Endodermal cell (in vitro differentiated cells): ENCODE results near the gene GDAP1L1. TPM values are rescaled to one million over a fixed set of nuclear protein-coding genes. Genes with fewer than 3 reads are reported as not detected.
A peak's percentile ranks its signal among the peaks of the same experiment; 100 is the strongest.

Source experiments
- DNase-seq: peaks from one replicate; pipeline ENCODE4 v3.0.0-alpha.2; 2017
- H3K27ac ChIP-seq: 2 replicates; pipeline ENCODE4 v1.5.1; 2013; ENCODE audit warnings: mild to moderate bottlenecking, low read depth, low read length, moderate library complexity
- H3K27me3 ChIP-seq: 2 replicates; pipeline ENCODE4 v1.6.1; 2013; ENCODE audit warnings: mild to moderate bottlenecking, low read length, moderate library complexity; ENCODE audit not compliant: insufficient read depth, control insufficient read depth, poor library complexity, severe bottlenecking
- H3K36me3 ChIP-seq: 2 replicates; pipeline ENCODE4 v1.7.0; 2013; ENCODE audit warnings: mild to moderate bottlenecking, low read length, moderate library complexity; ENCODE audit not compliant: control insufficient read depth, insufficient read depth
- H3K4me1 ChIP-seq: one replicate; pipeline ENCODE4 v1.7.0; 2013; ENCODE audit warnings: low read length; ENCODE audit not compliant: control insufficient read depth, insufficient read depth
- H3K4me3 ChIP-seq: 2 replicates; pipeline ENCODE4 v1.5.1; 2013; ENCODE audit warnings: mild to moderate bottlenecking, low read length, moderate library complexity
- H3K9ac ChIP-seq: 2 replicates; pipeline ENCODE4 v1.6.1; 2013; ENCODE audit warnings: mild to moderate bottlenecking, low read length, moderate library complexity; ENCODE audit not compliant: poor library complexity, severe bottlenecking; ENCODE audit errors: extremely low read depth
- H3K9me3 ChIP-seq: 2 replicates; pipeline ENCODE4 v1.6.1; 2013; ENCODE audit warnings: mild to moderate bottlenecking, low read length, moderate library complexity; ENCODE audit not compliant: control insufficient read depth
- H3K27ac Mint-ChIP-seq: 2 replicates; pipeline ENCODE4 v1.8.0; 2020; ENCODE audit warnings: mixed read lengths
- H3K27me3 Mint-ChIP-seq: 2 replicates; pipeline ENCODE4 v1.8.0; 2021; ENCODE audit warnings: mild to moderate bottlenecking, mixed read lengths; ENCODE audit not compliant: insufficient read depth
- H3K36me3 Mint-ChIP-seq: 2 replicates; pipeline ENCODE4 v1.8.0; 2020; ENCODE audit warnings: low read depth, mixed read lengths
- H3K4me1 Mint-ChIP-seq: 2 replicates; pipeline ENCODE4 v1.8.0; 2020; ENCODE audit warnings: mixed read lengths
- H3K4me3 Mint-ChIP-seq: 2 replicates; pipeline ENCODE4 v1.8.0; 2020; ENCODE audit warnings: mild to moderate bottlenecking, moderate library complexity, mixed read lengths
- H3K9me3 Mint-ChIP-seq: 2 replicates; pipeline ENCODE4 v1.8.0; 2020; ENCODE audit warnings: mild to moderate bottlenecking, mixed read lengths
- WGBS, 2 experiments: methylation state at CpG; one replicate each; pipeline versions ENCODE4 v1.1.5 to v1.1.7; 2013; ENCODE audit warnings: missing lambda C conversion rate in 2 of 2, mixed read lengths in 1 of 2; ENCODE audit not compliant: insufficient coverage in 1 of 2, insufficient read length in 1 of 2; 5-methylcytosine and 5-hydroxymethylcytosine counted together
- total RNA-seq, 2 donors: library from RNA; stranded (reverse); fragmentation: NEBNext Ultra II Directional in 1 of 2; extraction: Animal tissue kit (Norgen Biotek cat#: 25700) in 1 of 2; gene quantifications; 2 replicates in 1 of 2; 3 replicates in 1 of 2; pipeline ENCODE4 v1.2.1, GENCODE V29; 2021
- TF ChIP-seq, protein P1 (sequence below): fragments of 200-600 bp; sonication (generic); conservative IDR thresholded peaks from 2 replicates; pipeline ENCODE4 v1.5.0; 2021; ENCODE audit warnings: antibody characterized with exemption, mild to moderate bottlenecking

GDAP1L1 gene
- total RNA-seq, 2 donors from 2014 or later = 1.9 TPM; not detected in 1

GRCh38 chr20:44304383-44304782 lies 57.3 kb downstream of the GDAP1L1 start:
- H3K27ac ChIP-seq = no peak overlapping the region

GRCh38 chr20:44306927-44307326 lies 59.8 kb downstream of the GDAP1L1 start:
- H3K9ac ChIP-seq = no peak overlapping the region
- no peak overlapping the region for H3K27ac ChIP-seq

More at GRCh38 chr20:44304383-44304782, 57.3 kb downstream of the GDAP1L1 start:
- peaks cover 4% of the 10 kb centered on the region for H3K9me3 Mint-ChIP-seq
- Histone ChIP-seq H3K9me3 (peaks cover 7% of the 10 kb centered on the region), H3K36me3 (peaks cover 6% of the 10 kb centered on the region), H3K4me3 (no peak overlapping the region), H3K4me1 (peaks cover 9% of the 10 kb centered on the region), H3K9ac (no peak overlapping the region), H3K27me3 (no peaks in the 10 kb centered on the region)
- DNase-seq = no peak
- TF ChIP-seq, protein P1, sequence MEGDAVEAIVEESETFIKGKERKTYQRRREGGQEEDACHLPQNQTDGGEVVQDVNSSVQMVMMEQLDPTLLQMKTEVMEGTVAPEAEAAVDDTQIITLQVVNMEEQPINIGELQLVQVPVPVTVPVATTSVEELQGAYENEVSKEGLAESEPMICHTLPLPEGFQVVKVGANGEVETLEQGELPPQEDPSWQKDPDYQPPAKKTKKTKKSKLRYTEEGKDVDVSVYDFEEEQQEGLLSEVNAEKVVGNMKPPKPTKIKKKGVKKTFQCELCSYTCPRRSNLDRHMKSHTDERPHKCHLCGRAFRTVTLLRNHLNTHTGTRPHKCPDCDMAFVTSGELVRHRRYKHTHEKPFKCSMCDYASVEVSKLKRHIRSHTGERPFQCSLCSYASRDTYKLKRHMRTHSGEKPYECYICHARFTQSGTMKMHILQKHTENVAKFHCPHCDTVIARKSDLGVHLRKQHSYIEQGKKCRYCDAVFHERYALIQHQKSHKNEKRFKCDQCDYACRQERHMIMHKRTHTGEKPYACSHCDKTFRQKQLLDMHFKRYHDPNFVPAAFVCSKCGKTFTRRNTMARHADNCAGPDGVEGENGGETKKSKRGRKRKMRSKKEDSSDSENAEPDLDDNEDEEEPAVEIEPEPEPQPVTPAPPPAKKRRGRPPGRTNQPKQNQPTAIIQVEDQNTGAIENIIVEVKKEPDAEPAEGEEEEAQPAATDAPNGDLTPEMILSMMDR = no peak
- H3K36me3 Mint-ChIP-seq = peaks cover 10% of the 10 kb centered on the region
- H3K27ac Mint-ChIP-seq = no peak overlapping the region
- H3K27me3 Mint-ChIP-seq = no peaks in the 10 kb centered on the region
- H3K4me1 Mint-ChIP-seq = peaks cover 11% of the 10 kb centered on the region
- no peak overlapping the region for H3K4me3 Mint-ChIP-seq

GRCh38 chr20:44309763-44310663 lies 62.9 kb downstream of the GDAP1L1 start:
- H3K27me3 Mint-ChIP-seq = peaks cover 7% of the 10 kb centered on the region
- H3K9me3 Mint-ChIP-seq = no peaks in the 10 kb centered on the region
- H3K4me1 Mint-ChIP-seq = peaks cover 14% of the 10 kb centered on the region
- no peak overlapping the region for H3K27ac Mint-ChIP-seq
- 44 to 58% methylated on average over 7 to 17 of the region's 17 CpGs for WGBS, 2 experiments
- no peaks in the 10 kb centered on the region for H3K9me3 ChIP-seq
- peaks cover 1% of the 10 kb centered on the region for H3K36me3 ChIP-seq
- H3K27ac ChIP-seq = no peak overlapping the region
- peaks cover 5% of the 10 kb centered on the region for H3K36me3 Mint-ChIP-seq
- TF ChIP-seq, protein P1 = no peak
- H3K9ac ChIP-seq = peak overlapping the region; percentile 32
- H3K4me3 Mint-ChIP-seq = peak overlapping the region; percentile 73
- peaks cover 9% of the 10 kb centered on the region for H3K4me1 ChIP-seq
- peak overlapping the region; percentile 87 for H3K4me3 ChIP-seq
- H3K27me3 ChIP-seq = no peaks in the 10 kb centered on the region
- no peak for DNase-seq

More at GRCh38 chr20:44306927-44307326, 59.8 kb downstream of the GDAP1L1 start:
- WGBS, 2 experiments = 94 to 97% methylated on average over 5 to 9 of the region's 9 CpGs
- no peak overlapping the region for H3K27ac Mint-ChIP-seq
- no peaks in the 10 kb centered on the region for H3K9me3 Mint-ChIP-seq
- peaks cover 21% of the 10 kb centered on the region for H3K4me1 Mint-ChIP-seq
- TF ChIP-seq, protein P1 = no peak
- Histone ChIP-seq H3K4me3 (no peak overlapping the region), H3K27me3 (no peaks in the 10 kb centered on the region), H3K9me3 (no peaks in the 10 kb centered on the region), H3K4me1 (peaks cover 18% of the 10 kb centered on the region), H3K36me3 (peaks cover 6% of the 10 kb centered on the region)
- no peak for DNase-seq
- H3K27me3 Mint-ChIP-seq = peaks cover 4% of the 10 kb centered on the region
- H3K36me3 Mint-ChIP-seq = peaks cover 5% of the 10 kb centered on the region
- no peak overlapping the region for H3K4me3 Mint-ChIP-seq
